HG03565 (cell line): Measurements from ENCODE around the gene TRAK1.

Experiments used
- ATAC-seq: cut with Tn5 transposase; IDR thresholded peaks from one replicate; pipeline ENCODE4 v1.9.1; 2021; ENCODE audit warnings: mild to moderate bottlenecking, moderate library complexity; ENCODE audit not compliant: unreplicated experiment

Gene TRAK1

GRCh38 chr3:42149532-42149931 lies 58.4 kb downstream of the TRAK1 start:
- ATAC-seq, result no peak

GRCh38 chr3:42149975-42150374 lies 58.8 kb downstream of the TRAK1 start:
- ATAC-seq, result no peak

GRCh38 chr3:42151596-42152168 lies 60.5 kb downstream of the TRAK1 start:
- no peak for ATAC-seq

- no peak for ATAC-seq
Observed at GRCh38 chr3:42152193-42152592, 61.0 kb downstream of the TRAK1 start.

GRCh38 chr3:42153039-42153438 lies 61.9 kb downstream of the TRAK1 start:
- no peak for ATAC-seq

GRCh38 chr3:42157540-42158538 lies 66.7 kb downstream of the TRAK1 start:
- no peak for ATAC-seq

GRCh38 chr3:42159147-42159546 lies 68.0 kb downstream of the TRAK1 start:
- ATAC-seq, result no peak

GRCh38 chr3:42159706-42160472 lies 68.7 kb downstream of the TRAK1 start:
- ATAC-seq, result peak; percentile 47

GRCh38 chr3:42161050-42161935 lies 70.1 kb downstream of the TRAK1 start:
- no peak for ATAC-seq

GRCh38 chr3:42162462-42162861 lies 71.3 kb downstream of the TRAK1 start:
- no peak for ATAC-seq

GRCh38 chr3:42163622-42164244 lies 72.6 kb downstream of the TRAK1 start:
- ATAC-seq, result no peak

- ATAC-seq, result no peak
Observed at GRCh38 chr3:42164656-42165055, 73.5 kb downstream of the TRAK1 start.

- ATAC-seq, result no peak
Observed at GRCh38 chr3:42165211-42165610, 74.1 kb downstream of the TRAK1 start.

- no peak for ATAC-seq
Observed at GRCh38 chr3:42166214-42166613, 75.1 kb downstream of the TRAK1 start.

- ATAC-seq, result no peak
Observed at GRCh38 chr3:42166662-42167300, 75.6 kb downstream of the TRAK1 start.

- ATAC-seq, result no peak
Observed at GRCh38 chr3:42169579-42170120, 78.5 kb downstream of the TRAK1 start.

- ATAC-seq, result no peak
Observed at GRCh38 chr3:42172047-42172654, 81.0 kb downstream of the TRAK1 start.

- ATAC-seq, result no peak
Observed at GRCh38 chr3:42173307-42173706, 82.2 kb downstream of the TRAK1 start.
